GM12878 (cell line): ENCODE data around the gene OR6M1. TPM values are rescaled to one million over a fixed set of nuclear protein-coding genes. Genes with fewer than 3 reads are reported as not detected.

Experiments
- ATAC-seq: fragments of 200-7000 bp; cut with Tn5 transposase; 3 replicates; pipeline ENCODE4 v1.9.1; 2020; ENCODE audit warnings: mild to moderate bottlenecking, moderate library complexity
- BruUV-seq: library from RNA; stranded (reverse); fragments of 400-500 nt; replicated peaks from 2 replicates; lab custom pipeline; 2021; lab: Mats Ljungman, UMichigan
- CTCF ChIA-PET: fragments of 300-600 bp; sonication (Branson Sonifier 250); formaldehyde crosslinking; extraction: SDS; loops from one replicate; lab custom pipeline; 2021; ENCODE audit warnings: inconsistent platforms; lab: Yijun Ruan, JAX
- POLR2A ChIA-PET: fragments of 350-600 bp; formaldehyde crosslinking; extraction: SDS; loops from one replicate; lab custom pipeline; 2021; ENCODE audit warnings: inconsistent platforms; lab: Charles Lee
- RAD21 ChIA-PET: fragments of 300-600 bp; sonication (Branson Sonifier 250); formaldehyde crosslinking; loops from one replicate; lab custom pipeline; 2023; ENCODE audit warnings: antibody characterized with exemption; ENCODE audit not compliant: unreplicated experiment; lab: Charles Lee
- SMC1A ChIA-PET: fragments of 300-600 bp; sonication (Branson Sonifier 250); formaldehyde crosslinking; loops from one replicate; lab custom pipeline; 2023; ENCODE audit not compliant: unreplicated experiment, uncharacterized antibody; lab: Charles Lee
- DNase-seq: peaks from one replicate; pipeline ENCODE4 v3.0.0-alpha.2; 2011; ENCODE audit warnings: low read depth, low spot score
- FAIRE-seq: peaks from 3 replicates; lab custom pipeline; 2011; peaks lifted over from hg19 to GRCh38; lab: Jason Lieb, UNC
- H2AFZ ChIP-seq: 2 replicates; pipeline ENCODE4 v1.6.0; 2011; ENCODE audit warnings: low read depth, low read length, control low read depth; ENCODE audit not compliant: control insufficient read depth
- H3K27ac ChIP-seq: 2 replicates; pipeline ENCODE4 v1.5.1; 2011; ENCODE audit warnings: control low read depth; ENCODE audit not compliant: control insufficient read depth, insufficient read depth
- H3K27me3 ChIP-seq, 2 experiments: replicated peaks in 1 of 2; 2 replicates each; pipeline versions ENCODE4 v1.6.0 to v1.6.1; 2011; ENCODE audit warnings: low read length in 1 of 2; ENCODE audit not compliant: control insufficient read depth in 2 of 2, insufficient read depth in 2 of 2
- H3K36me3 ChIP-seq, 2 experiments: 2 replicates each; pipeline ENCODE4 v1.5.1; 2011; ENCODE audit warnings: low read length in 1 of 2; ENCODE audit not compliant: control insufficient read depth in 2 of 2, insufficient read depth in 2 of 2
- H3K4me1 ChIP-seq: 2 replicates; pipeline ENCODE4 v1.6.1; 2011; ENCODE audit warnings: mild to moderate bottlenecking, low read length, moderate library complexity, mixed read lengths; ENCODE audit not compliant: control insufficient read depth, insufficient read depth
- H3K4me2 ChIP-seq: 2 replicates; pipeline ENCODE4 v1.6.0; 2011; ENCODE audit warnings: control low read depth; ENCODE audit not compliant: control insufficient read depth, insufficient read depth
- H3K4me3 ChIP-seq: fragments of 200-600 bp; sonication (generic); 2 replicates; pipeline ENCODE4 v1.5.1; 2016
- H3K79me2 ChIP-seq: 2 replicates; pipeline ENCODE4 v1.6.0; 2011; ENCODE audit warnings: low read length; ENCODE audit not compliant: control insufficient read depth, insufficient read depth
- H3K9ac ChIP-seq: 2 replicates; pipeline ENCODE4 v1.8.0; 2011; ENCODE audit warnings: low read length, control low read depth, mixed read lengths; ENCODE audit not compliant: control insufficient read depth, insufficient read depth
- H3K9me3 ChIP-seq: replicated peaks from 3 replicates; pipeline ENCODE4 v1.5.1; 2011; ENCODE audit warnings: mild to moderate bottlenecking, low read length; ENCODE audit not compliant: control insufficient read depth, insufficient read depth
- H4K20me1 ChIP-seq: 2 replicates; pipeline ENCODE4 v1.6.0; 2011; ENCODE audit not compliant: control insufficient read depth, insufficient read depth
- CBX5 ChIP-seq: sonication (generic); IDR thresholded peaks from 2 replicates; pipeline ENCODE4 v1.6.1; 2016; ENCODE audit warnings: low read depth, moderate library complexity, mild to moderate bottlenecking, inconsistent platforms
- CHD2 ChIP-seq: IDR thresholded peaks from 2 replicates; pipeline ENCODE4 v1.6.1; 2011; ENCODE audit warnings: low read depth, low read length, improper control_type of control experiment, borderline replicate concordance
- EP300 ChIP-seq, 2 experiments: fragments of 150-350 bp in 1 of 2; IDR thresholded peaks; 2 replicates each; pipeline ENCODE4 v1.6.1; 2011 to 2012; ENCODE audit warnings: low read depth in 2 of 2, low read length in 2 of 2, borderline replicate concordance in 1 of 2, improper control_type of control experiment in 1 of 2, inconsistent platforms in 1 of 2; ENCODE audit not compliant: control insufficient read depth in 1 of 2
- FOS ChIP-seq: IDR thresholded peaks from 3 replicates; pipeline ENCODE4 v1.6.1; 2011; ENCODE audit warnings: borderline replicate concordance; ENCODE audit not compliant: insufficient read length; ENCODE audit errors: extremely low read depth
- GABPA ChIP-seq: IDR thresholded peaks from 2 replicates; pipeline ENCODE4 v1.6.1; 2014; ENCODE audit warnings: antibody characterized with exemption, low read depth, mild to moderate bottlenecking, inconsistent platforms
- GATAD2B ChIP-seq: fragments of 450-650 bp; conservative IDR thresholded peaks from 2 replicates; pipeline ENCODE4 v1.6.1; 2017; ENCODE audit warnings: low read depth, mild to moderate bottlenecking, moderate library complexity
- JUND ChIP-seq: IDR thresholded peaks from 2 replicates; pipeline ENCODE4 v1.6.1; 2012; ENCODE audit warnings: low read depth, mild to moderate bottlenecking, low read length, improper control_type of control experiment, moderate library complexity
- MTA3 ChIP-seq: IDR thresholded peaks from 2 replicates; pipeline ENCODE4 v1.6.1; 2012; ENCODE audit warnings: low read length, inconsistent platforms, borderline replicate concordance
- NFYB ChIP-seq: IDR thresholded peaks from 2 replicates; pipeline ENCODE4 v1.6.1; 2011; ENCODE audit warnings: low read depth, mild to moderate bottlenecking, low read length, improper control_type of control experiment, moderate library complexity; ENCODE audit not compliant: insufficient read depth
- NR2F1 ChIP-seq: fragments of 450-650 bp; conservative IDR thresholded peaks from 2 replicates; pipeline ENCODE4 v1.6.1; 2017; ENCODE audit warnings: mild to moderate bottlenecking
- PML ChIP-seq: IDR thresholded peaks from 2 replicates; pipeline ENCODE4 v1.6.1; 2012; ENCODE audit warnings: low read length, inconsistent platforms
- RBBP5 ChIP-seq: fragments of 200-600 bp; sonication (generic); conservative IDR thresholded peaks from 2 replicates; pipeline ENCODE4 v1.6.1; 2016
- RCOR1 ChIP-seq: conservative IDR thresholded peaks from 2 replicates; pipeline ENCODE4 v1.6.1; 2012; ENCODE audit warnings: low read depth, low read length, improper control_type of control experiment
- SIN3A ChIP-seq: IDR thresholded peaks from 2 replicates; pipeline ENCODE4 v1.6.1; 2012; ENCODE audit warnings: low read depth, low read length, improper control_type of control experiment
- SRF ChIP-seq, 2 experiments: IDR thresholded peaks; 2 replicates each; pipeline ENCODE4 v1.6.1; 2011; ENCODE audit warnings: low read depth in 2 of 2, low read length in 2 of 2, mild to moderate bottlenecking in 1 of 2, moderate library complexity in 1 of 2
- YBX1 ChIP-seq: fragments of 450-650 bp; IDR thresholded peaks from 2 replicates; pipeline ENCODE4 v1.6.1; 2016; ENCODE audit warnings: antibody characterized with exemption
- ZNF217 ChIP-seq: fragments of 450-650 bp; IDR thresholded peaks from 2 replicates; pipeline ENCODE4 v1.6.1; 2017; ENCODE audit warnings: antibody characterized with exemption, mild to moderate bottlenecking
- WGBS: methylation state at CpG from one replicate; pipeline ENCODE4 v1.1.6; 2016; ENCODE audit warnings: low lambda C conversion rate; ENCODE audit not compliant: insufficient replicate concordance, insufficient coverage; ENCODE audit errors: missing lambda C conversion rate; 5-methylcytosine and 5-hydroxymethylcytosine counted together
- in situ Hi-C: fragments of 300-500 bp; cut with MboI; formaldehyde crosslinking; loops from 9 replicates; pipeline ENCODE4 v1.14.3; 2018; ENCODE audit warnings: mixed read lengths
- intact Hi-C: fragments of 100-400 bp; cut with micrococcal nuclease; formaldehyde crosslinking; loops from one replicate; pipeline ENCODE4 v1.14.2; 2022; ENCODE audit not compliant: unreplicated experiment
- polyA plus RNA-seq, 11 experiments: library from polyadenylated mRNA; depleted of rRNA in 4 of 11; unstranded in 6 of 11; stranded (reverse) in 5 of 11; fragments of >200 nt; fragmentation: Nextera tagmentation in 4 of 11; fragmentation: Illumina TruSeq in 1 of 11; extraction: Ambion mirVana in 4 of 11; extraction: Trizol in 1 of 11; gene quantifications; 1 replicate in 1 of 11; 2 replicates in 10 of 11; pipeline versions ENCODE4 v1.2.1 to v1.2.3, GENCODE V29; 2011 to 2016; ENCODE audit warnings: inconsistent platforms in 2 of 11, missing spikeins in 2 of 11, low read depth in 1 of 11
- total RNA-seq, 4 experiments: library from RNA; depleted of rRNA in 3 of 4; stranded (reverse); fragments of >200 nt in 3 of 4; fragmentation: Illumina TruSeq in 1 of 4; extraction: Trizol in 1 of 4; gene quantifications; 2 replicates each; pipeline versions ENCODE4 v1.2.1 to v1.2.3, GENCODE V29; 2013 to 2021
- TF ChIP-seq, protein P1 (sequence below): fragments of 450-650 bp; IDR thresholded peaks from 2 replicates; pipeline ENCODE4 v1.6.1; 2017; ENCODE audit warnings: mild to moderate bottlenecking, moderate library complexity
- TF ChIP-seq, protein P2 (sequence below): IDR thresholded peaks from 2 replicates; pipeline ENCODE4 v1.6.1; 2011; ENCODE audit warnings: borderline replicate concordance, low read depth, mild to moderate bottlenecking, moderate library complexity, low read length; ENCODE audit not compliant: insufficient read depth, poor library complexity, severe bottlenecking

OR6M1 gene
- total and polyA plus RNA-seq, 10 of the 15 experiments (the other 5 are each of a cell fraction or from before 2014, with no cell fraction given): not detected

DNA sequence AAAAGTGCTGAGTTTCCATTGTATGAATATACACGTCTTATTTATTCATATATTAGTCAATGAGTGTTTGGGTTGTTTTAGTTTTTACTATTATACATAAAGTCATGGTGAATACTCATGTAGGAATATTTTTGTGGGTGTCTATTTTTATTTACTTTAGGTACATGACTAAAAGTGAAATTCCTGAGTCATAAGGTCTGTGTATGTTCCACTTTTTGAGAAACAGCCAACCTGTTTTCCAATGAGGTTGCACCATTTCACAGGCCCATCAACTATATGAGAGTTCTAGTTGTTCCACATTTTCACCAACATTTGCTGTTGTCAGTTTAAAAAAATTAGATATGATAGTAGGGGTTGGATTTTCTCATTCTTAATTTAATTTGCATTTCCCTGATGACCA, 45.3 kb downstream of the OR6M1 start:
- Histone ChIP-seq H3K9ac (no peak overlapping the region), H3K9me3 (peaks cover 7% of the 10 kb centered on the region; the same call in 2 of the 3 replicates), H3K27me3 (no peaks in the 10 kb centered on the region; a peak in 1 of 4 replicates), H4K20me1 (no peaks in the 10 kb centered on the region), H3K4me1 (peaks cover 5% of the 10 kb centered on the region; the same call in 1 of the 2 replicates), H2AFZ (no peak overlapping the region), H3K36me3 (no peaks in the 10 kb centered on the region), H3K27ac (no peak overlapping the region), H3K4me2 (no peak overlapping the region), H3K4me3 (no peak overlapping the region), H3K79me2 (no peaks in the 10 kb centered on the region)
- DNase-seq (peak; percentile 40), ATAC-seq (peak; percentile 73), FAIRE-seq (no peak)
- CTCF ChIA-PET: no interaction called here
- in situ Hi-C loops (no loop called here), intact Hi-C loops (no loop called here)
- RAD21 ChIA-PET: no interaction called here
- WGBS: 0% methylated on average over 1 of the region's 1 CpG
- SMC1A ChIA-PET: no interaction called here
- no TSS peak for BruUV-seq
- POLR2A ChIA-PET: interaction anchor here (0.7 kb wide), 1 partner anchor 1052 kb away, joined by 6 read pairs; no protein-coding TSS in a partner anchor
- TF ChIP-seq SIN3A (no peak), RCOR1 (no peak), CHD2 (no peak), PML (0 out of 2 replicates have a peak, but pooled peaks have one; percentile 51), FOS (no peak), GABPA (0 out of 2 replicates have a peak, but pooled peaks have one; percentile 50), JUND (no peak), GATAD2B (no peak), RBBP5 (no peak), EP300 (IDR thresholded peaks at IDR 0.05; ENCODE audit: borderline replicate concordance in 1 of 2, control insufficient read depth in 1 of 2, low read depth in 2 of 2, low read length in 2 of 2) (no peak), YBX1 (no peak), NR2F1 (no peak), MTA3 (0 out of 2 replicates have a peak, but pooled peaks have one; percentile 69), NFYB (no peak), SRF (IDR thresholded peaks at IDR 0.05; ENCODE audit: low read depth in 2 of 2, low read length in 2 of 2) (0 out of 4 replicates have a peak, but pooled peaks of 1 of the 2 experiments have one; percentile 37), CBX5 (0 out of 2 replicates have a peak, but pooled peaks have one; percentile 65), ZNF217 (no peak)
- TF ChIP-seq, protein P1, sequence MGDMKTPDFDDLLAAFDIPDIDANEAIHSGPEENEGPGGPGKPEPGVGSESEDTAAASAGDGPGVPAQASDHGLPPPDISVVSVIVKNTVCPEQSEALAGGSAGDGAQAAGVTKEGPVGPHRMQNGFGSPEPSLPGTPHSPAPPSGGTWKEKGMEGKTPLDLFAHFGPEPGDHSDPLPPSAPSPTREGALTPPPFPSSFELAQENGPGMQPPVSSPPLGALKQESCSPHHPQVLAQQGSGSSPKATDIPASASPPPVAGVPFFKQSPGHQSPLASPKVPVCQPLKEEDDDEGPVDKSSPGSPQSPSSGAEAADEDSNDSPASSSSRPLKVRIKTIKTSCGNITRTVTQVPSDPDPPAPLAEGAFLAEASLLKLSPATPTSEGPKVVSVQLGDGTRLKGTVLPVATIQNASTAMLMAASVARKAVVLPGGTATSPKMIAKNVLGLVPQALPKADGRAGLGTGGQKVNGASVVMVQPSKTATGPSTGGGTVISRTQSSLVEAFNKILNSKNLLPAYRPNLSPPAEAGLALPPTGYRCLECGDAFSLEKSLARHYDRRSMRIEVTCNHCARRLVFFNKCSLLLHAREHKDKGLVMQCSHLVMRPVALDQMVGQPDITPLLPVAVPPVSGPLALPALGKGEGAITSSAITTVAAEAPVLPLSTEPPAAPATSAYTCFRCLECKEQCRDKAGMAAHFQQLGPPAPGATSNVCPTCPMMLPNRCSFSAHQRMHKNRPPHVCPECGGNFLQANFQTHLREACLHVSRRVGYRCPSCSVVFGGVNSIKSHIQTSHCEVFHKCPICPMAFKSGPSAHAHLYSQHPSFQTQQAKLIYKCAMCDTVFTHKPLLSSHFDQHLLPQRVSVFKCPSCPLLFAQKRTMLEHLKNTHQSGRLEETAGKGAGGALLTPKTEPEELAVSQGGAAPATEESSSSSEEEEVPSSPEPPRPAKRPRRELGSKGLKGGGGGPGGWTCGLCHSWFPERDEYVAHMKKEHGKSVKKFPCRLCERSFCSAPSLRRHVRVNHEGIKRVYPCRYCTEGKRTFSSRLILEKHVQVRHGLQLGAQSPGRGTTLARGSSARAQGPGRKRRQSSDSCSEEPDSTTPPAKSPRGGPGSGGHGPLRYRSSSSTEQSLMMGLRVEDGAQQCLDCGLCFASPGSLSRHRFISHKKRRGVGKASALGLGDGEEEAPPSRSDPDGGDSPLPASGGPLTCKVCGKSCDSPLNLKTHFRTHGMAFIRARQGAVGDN: no peak
- TF ChIP-seq, protein P2, sequence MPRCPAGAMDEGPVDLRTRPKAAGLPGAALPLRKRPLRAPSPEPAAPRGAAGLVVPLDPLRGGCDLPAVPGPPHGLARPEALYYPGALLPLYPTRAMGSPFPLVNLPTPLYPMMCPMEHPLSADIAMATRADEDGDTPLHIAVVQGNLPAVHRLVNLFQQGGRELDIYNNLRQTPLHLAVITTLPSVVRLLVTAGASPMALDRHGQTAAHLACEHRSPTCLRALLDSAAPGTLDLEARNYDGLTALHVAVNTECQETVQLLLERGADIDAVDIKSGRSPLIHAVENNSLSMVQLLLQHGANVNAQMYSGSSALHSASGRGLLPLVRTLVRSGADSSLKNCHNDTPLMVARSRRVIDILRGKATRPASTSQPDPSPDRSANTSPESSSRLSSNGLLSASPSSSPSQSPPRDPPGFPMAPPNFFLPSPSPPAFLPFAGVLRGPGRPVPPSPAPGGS: no peak
